ENCODE measurements around the gene DAW1.

DAW1 gene

GRCh38 chr2:227862227-227862740, 9.1 kb upstream of the DAW1 start:
- no peak for DNase-seq

GRCh38 chr2:227862741-227863588, 8.5 kb upstream of the DAW1 start:
- no peak for DNase-seq

GRCh38 chr2:227864161-227864756, 7.2 kb upstream of the DAW1 start:
- DNase-seq: no peak

GRCh38 chr2:227865291-227865690, 6.1 kb upstream of the DAW1 start:
- DNase-seq: no peak

- DNase-seq: no peak
Measured at GRCh38 chr2:227867386-227867785, 4.0 kb upstream of the DAW1 start.

GRCh38 chr2:227870710-227871374, 589 bp upstream of the DAW1 start:
- DNase-seq: no peak

- DNase-seq: no peak
Measured at GRCh38 chr2:227872676-227873075, 1.2 kb downstream of the DAW1 start.

- no peak for DNase-seq
Measured at GRCh38 chr2:227876300-227876801, 4.9 kb downstream of the DAW1 start.

- DNase-seq: no peak
Measured at GRCh38 chr2:227877421-227878310, 6.2 kb downstream of the DAW1 start.

- no peak for DNase-seq
Measured at GRCh38 chr2:227880460-227880859, 9.0 kb downstream of the DAW1 start.

GRCh38 chr2:227881866-227882517, 10.6 kb downstream of the DAW1 start:
- DNase-seq: no peak

GRCh38 chr2:227884511-227884947, 13.1 kb downstream of the DAW1 start:
- DNase-seq: peak; percentile 75

- DNase-seq: no peak
Measured at GRCh38 chr2:227886149-227886548, 14.7 kb downstream of the DAW1 start.

- no peak for DNase-seq
Measured at GRCh38 chr2:227888289-227888688, 16.9 kb downstream of the DAW1 start.

GRCh38 chr2:227889336-227889735, 17.9 kb downstream of the DAW1 start:
- no peak for DNase-seq

- no peak for DNase-seq
Measured at GRCh38 chr2:227890495-227891079, 19.2 kb downstream of the DAW1 start.

- no peak for DNase-seq
Measured at GRCh38 chr2:227891673-227892072, 20.2 kb downstream of the DAW1 start.

GRCh38 chr2:227903381-227903780, 31.9 kb downstream of the DAW1 start:
- DNase-seq: no peak

- DNase-seq: no peak
Measured at GRCh38 chr2:227906991-227907390, 35.6 kb downstream of the DAW1 start.

GRCh38 chr2:227908266-227909054, 37.0 kb downstream of the DAW1 start:
- no peak for DNase-seq

GRCh38 chr2:227914362-227914761, 42.9 kb downstream of the DAW1 start:
- DNase-seq: no peak

Measured in activated CD8-positive, alpha-beta memory T cell treated with anti-CD3 and anti-CD28 coated beads for 24 hours (primary cell).